ENCODE measurements around the gene AKAP13.

- TF ChIP-seq CTCF (conservative IDR thresholded peaks at IDR 0.05) (no peak), ZFX (IDR thresholded peaks at IDR 0.05) (no peak)
Observed at GRCh38 chr15:85536341-85536740, 155.9 kb downstream of the AKAP13 start.

Data from C4-2B (cell line).